GM18858 (cell line): ENCODE results near the gene GRM8.
A peak's percentile ranks its signal among the peaks of the same experiment; 100 is the strongest.
"Not testable (repeated sequence)": the region's sequence is repeated elsewhere in the genome, so short reads cannot be mapped to it uniquely, and the experiment has no call there.

Experiments used
- ATAC-seq: cut with Tn5 transposase; IDR thresholded peaks from one replicate; pipeline ENCODE4 v1.9.1; 2021; ENCODE audit not compliant: unreplicated experiment

Gene GRM8

GRCh38 chr7:126931581-126931980, 321.2 kb downstream of the GRM8 start:
- no peak for ATAC-seq

- ATAC-seq = no peak
Measured at GRCh38 chr7:126930166-126930565, 322.6 kb downstream of the GRM8 start.

GRCh38 chr7:126924477-126924876, 328.3 kb downstream of the GRM8 start:
- no peak for ATAC-seq

GRCh38 chr7:126911627-126912026, 341.1 kb downstream of the GRM8 start:
- not testable (repeated sequence) for ATAC-seq

- not testable (repeated sequence) for ATAC-seq
Measured at GRCh38 chr7:126908564-126908963, 344.2 kb downstream of the GRM8 start.

- ATAC-seq = not testable (repeated sequence)
Measured at GRCh38 chr7:126907657-126908056, 345.1 kb downstream of the GRM8 start.

GRCh38 chr7:126905255-126905654, 347.5 kb downstream of the GRM8 start:
- not testable (repeated sequence) for ATAC-seq

GRCh38 chr7:126901041-126901765, 351.5 kb downstream of the GRM8 start:
- ATAC-seq = not testable (repeated sequence)

- not testable (repeated sequence) for ATAC-seq
Measured at GRCh38 chr7:126887980-126888379, 364.8 kb downstream of the GRM8 start.

GRCh38 chr7:126887560-126887959, 365.2 kb downstream of the GRM8 start:
- not testable (repeated sequence) for ATAC-seq

- not testable (repeated sequence) for ATAC-seq
Measured at GRCh38 chr7:126882730-126883129, 370.0 kb downstream of the GRM8 start.

- not testable (repeated sequence) for ATAC-seq
Measured at GRCh38 chr7:126881908-126882307, 370.8 kb downstream of the GRM8 start.

GRCh38 chr7:126881315-126881714, 371.4 kb downstream of the GRM8 start:
- ATAC-seq = no peak

- not testable (repeated sequence) for ATAC-seq
Measured at GRCh38 chr7:126876536-126876935, 376.2 kb downstream of the GRM8 start.

- ATAC-seq = peak; percentile 74
Measured at GRCh38 chr7:126856691-126857291, 395.9 kb downstream of the GRM8 start.

GRCh38 chr7:126845331-126845730, 407.4 kb downstream of the GRM8 start:
- ATAC-seq = no peak

GRCh38 chr7:126843883-126844282, 408.9 kb downstream of the GRM8 start:
- no peak for ATAC-seq

- no peak for ATAC-seq
Measured at GRCh38 chr7:126843336-126843735, 409.4 kb downstream of the GRM8 start.

GRCh38 chr7:126842451-126842850, 410.3 kb downstream of the GRM8 start:
- ATAC-seq = no peak

- no peak for ATAC-seq
Measured at GRCh38 chr7:126840869-126841268, 411.9 kb downstream of the GRM8 start.

- no peak for ATAC-seq
Measured at GRCh38 chr7:126839624-126840023, 413.1 kb downstream of the GRM8 start.

- no peak for ATAC-seq
Measured at GRCh38 chr7:126838194-126838593, 414.5 kb downstream of the GRM8 start.
